SH-SY5Y (cell line): ENCODE results near the gene PLXNA3.

Experiments
- GATA2 ChIP-seq: IDR thresholded peaks from 2 replicates; pipeline ENCODE4 v1.6.1; 2011; ENCODE audit warnings: mild to moderate bottlenecking, low read depth, low read length
- GATA3 ChIP-seq: IDR thresholded peaks from 2 replicates; pipeline ENCODE4 v1.6.1; 2011; ENCODE audit warnings: low read depth, mild to moderate bottlenecking, low read length, moderate library complexity

DNA sequence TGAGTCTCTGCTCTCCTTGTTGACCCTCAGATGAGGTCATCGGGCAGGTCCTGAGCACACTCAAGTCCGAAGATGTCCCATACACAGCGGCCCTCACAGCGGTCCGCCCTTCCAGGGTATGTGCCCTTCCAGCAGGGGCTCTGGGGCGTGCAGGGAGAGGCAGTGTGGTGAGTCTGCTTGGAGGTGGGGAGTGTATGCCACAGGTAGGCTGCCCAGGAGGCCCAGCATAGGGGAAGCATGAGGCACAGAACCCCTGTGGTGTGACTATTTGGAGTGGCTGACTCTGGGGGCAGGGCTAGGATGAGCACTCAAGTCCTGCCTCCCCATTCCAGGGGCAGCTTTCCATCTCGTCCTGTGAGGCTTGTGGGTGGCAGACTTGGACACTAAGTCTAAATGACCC is 24.5 kb upstream of the PLXNA3 start:
- TF ChIP-seq GATA2 (no peak), GATA3 (no peak)
